Measurements from ENCODE around the gene GPC5.
A peak's percentile ranks its signal among the peaks of the same experiment; 100 is the strongest.

Gene GPC5

GRCh38 chr13:91714855-91715254, 316.4 kb downstream of the GPC5 start:
- DNase-seq (ENCODE audit: low spot score): no peak

GRCh38 chr13:91716436-91717065, 318.1 kb downstream of the GPC5 start:
- no peak for DNase-seq (ENCODE audit: low spot score)

- DNase-seq (ENCODE audit: low spot score): no peak
These were observed 320.6 kb downstream of the GPC5 start for GRCh38 chr13:91719033-91719432.

GRCh38 chr13:91721413-91721812, 323.0 kb downstream of the GPC5 start:
- DNase-seq (ENCODE audit: low spot score): no peak

GRCh38 chr13:91722267-91722884, 324.0 kb downstream of the GPC5 start:
- peak; percentile 31 for DNase-seq (ENCODE audit: low spot score)

GRCh38 chr13:91724591-91724990, 326.2 kb downstream of the GPC5 start:
- DNase-seq (ENCODE audit: low spot score): no peak

GRCh38 chr13:91725646-91726045, 327.2 kb downstream of the GPC5 start:
- DNase-seq (ENCODE audit: low spot score): no peak

GRCh38 chr13:91726671-91727070, 328.2 kb downstream of the GPC5 start:
- no peak for DNase-seq (ENCODE audit: low spot score)

GRCh38 chr13:91729859-91730258, 331.4 kb downstream of the GPC5 start:
- no peak for DNase-seq (ENCODE audit: low spot score)

GRCh38 chr13:91739751-91740150, 341.3 kb downstream of the GPC5 start:
- DNase-seq (ENCODE audit: low spot score): no peak

GRCh38 chr13:91740756-91741155, 342.3 kb downstream of the GPC5 start:
- no peak for DNase-seq (ENCODE audit: low spot score)

- DNase-seq (ENCODE audit: low spot score): no peak
These were observed 343.5 kb downstream of the GPC5 start for GRCh38 chr13:91741925-91742324.

GRCh38 chr13:91744284-91744683, 345.9 kb downstream of the GPC5 start:
- no peak for DNase-seq (ENCODE audit: low spot score)

- no peak for DNase-seq (ENCODE audit: low spot score)
These were observed 347.5 kb downstream of the GPC5 start for GRCh38 chr13:91745967-91746366.

GRCh38 chr13:91747186-91747585, 348.8 kb downstream of the GPC5 start:
- peak; percentile 13 for DNase-seq (ENCODE audit: low spot score)

- DNase-seq (ENCODE audit: low spot score): no peak
These were observed 350.1 kb downstream of the GPC5 start for GRCh38 chr13:91748416-91749089.

GRCh38 chr13:91758724-91759123, 360.3 kb downstream of the GPC5 start:
- DNase-seq (ENCODE audit: low spot score): no peak

- DNase-seq (ENCODE audit: low spot score): no peak
These were observed 364.5 kb downstream of the GPC5 start for GRCh38 chr13:91762957-91763356.

- DNase-seq (ENCODE audit: low spot score): no peak
These were observed 366.1 kb downstream of the GPC5 start for GRCh38 chr13:91764527-91764926.

GRCh38 chr13:91767651-91768050, 369.2 kb downstream of the GPC5 start:
- DNase-seq (ENCODE audit: low spot score): no peak

GRCh38 chr13:91768746-91769145, 370.3 kb downstream of the GPC5 start:
- DNase-seq (ENCODE audit: low spot score): no peak

- DNase-seq (ENCODE audit: low spot score): no peak
These were observed 372.8 kb downstream of the GPC5 start for GRCh38 chr13:91771229-91771628.

GRCh38 chr13:91773591-91774227, 375.3 kb downstream of the GPC5 start:
- DNase-seq (ENCODE audit: low spot score): peak; percentile 11

Data from globus pallidus (tissue), 1 donor.